Ectodermal cell (in vitro differentiated cells): ENCODE data around the gene RSPO4.

Source experiments
- H3K27ac ChIP-seq: 2 replicates; pipeline ENCODE4 v1.7.0; 2013; ENCODE audit warnings: mild to moderate bottlenecking, low read depth, low read length; ENCODE audit not compliant: insufficient read depth, poor library complexity, severe bottlenecking
- H3K27me3 ChIP-seq: 2 replicates; pipeline ENCODE4 v1.7.0; 2013; ENCODE audit warnings: mild to moderate bottlenecking, low read length; ENCODE audit not compliant: insufficient read depth, control insufficient read depth, poor library complexity, severe bottlenecking
- H3K36me3 ChIP-seq: one replicate; pipeline ENCODE4 v1.7.0; 2013; ENCODE audit warnings: low read length; ENCODE audit not compliant: control insufficient read depth, insufficient read depth
- H3K4me1 ChIP-seq: one replicate; pipeline ENCODE4 v1.7.0; 2013; ENCODE audit warnings: low read length; ENCODE audit not compliant: control insufficient read depth, insufficient read depth
- H3K4me3 ChIP-seq: 2 replicates; pipeline ENCODE4 v1.7.0; 2013; ENCODE audit warnings: low read depth, low read length, control low read depth; ENCODE audit not compliant: insufficient read depth
- H3K9me3 ChIP-seq: 2 replicates; pipeline ENCODE4 v1.7.0; 2013; ENCODE audit warnings: mild to moderate bottlenecking, low read length, moderate library complexity; ENCODE audit not compliant: control insufficient read depth
- WGBS, 2 experiments: methylation state at CpG; one replicate each; pipeline ENCODE4 v1.1.7; 2013; ENCODE audit warnings: missing lambda C conversion rate in 2 of 2; 5-methylcytosine and 5-hydroxymethylcytosine counted together

The RSPO4 gene

GRCh38 chr20:972256-972655 lies 29.9 kb downstream of the RSPO4 start:
- Histone ChIP-seq H3K4me3 (no peak overlapping the region), H3K27me3 (peaks cover 4% of the 10 kb centered on the region), H3K4me1 (no peaks in the 10 kb centered on the region), H3K36me3 (no peaks in the 10 kb centered on the region), H3K9me3 (no peaks in the 10 kb centered on the region), H3K27ac (no peak overlapping the region)
- 93% methylated on average over 9 of the region's 9 CpGs for WGBS, 2 experiments

GRCh38 chr20:971346-971745 lies 30.8 kb downstream of the RSPO4 start:
- H3K36me3 ChIP-seq = no peaks in the 10 kb centered on the region
- no peak overlapping the region for H3K27ac ChIP-seq
- peaks cover 4% of the 10 kb centered on the region for H3K27me3 ChIP-seq
- no peaks in the 10 kb centered on the region for H3K9me3 ChIP-seq
- H3K4me3 ChIP-seq = no peak overlapping the region
- H3K4me1 ChIP-seq = no peaks in the 10 kb centered on the region
- 91 to 100% methylated on average over 2 of the region's 2 CpGs for WGBS, 2 experiments

- no peaks in the 10 kb centered on the region for H3K9me3 ChIP-seq
- no peak overlapping the region for H3K4me3 ChIP-seq
- no peak overlapping the region for H3K27ac ChIP-seq
- no peaks in the 10 kb centered on the region for H3K4me1 ChIP-seq
- WGBS, 2 experiments = 86 to 93% methylated on average over 4 of the region's 4 CpGs
- H3K27me3 ChIP-seq = peaks cover 4% of the 10 kb centered on the region
- H3K36me3 ChIP-seq = no peaks in the 10 kb centered on the region
Observed at GRCh38 chr20:969868-970267, 32.2 kb downstream of the RSPO4 start.

GRCh38 chr20:967796-968742 lies 34.0 kb downstream of the RSPO4 start:
- Histone ChIP-seq H3K9me3 (no peaks in the 10 kb centered on the region), H3K4me1 (no peaks in the 10 kb centered on the region), H3K36me3 (no peaks in the 10 kb centered on the region), H3K4me3 (no peak overlapping the region), H3K27me3 (peaks cover 4% of the 10 kb centered on the region), H3K27ac (no peak overlapping the region)
- 92 to 93% methylated on average over 16 of the region's 16 CpGs for WGBS, 2 experiments

DNA sequence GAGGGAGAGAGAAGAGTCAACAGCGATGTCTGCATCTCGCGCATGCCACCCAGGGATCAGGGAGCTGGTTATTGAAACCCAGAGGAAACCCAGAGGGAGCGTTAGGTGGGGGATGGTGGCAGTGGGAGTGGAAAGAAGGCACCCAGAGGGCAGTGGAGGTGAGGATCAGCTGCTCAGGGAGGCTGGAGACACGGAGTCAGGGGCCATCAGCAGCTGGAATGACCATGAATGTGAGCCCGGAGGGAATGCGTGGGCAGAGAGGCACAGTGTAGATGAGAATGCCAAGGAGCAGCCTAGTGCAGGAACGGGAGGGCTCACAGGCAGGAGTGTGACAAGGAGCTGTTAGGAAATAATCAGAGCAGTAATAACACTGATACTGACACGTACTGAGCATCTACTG lies 36.2 kb downstream of the RSPO4 start:
- Histone ChIP-seq H3K27ac (no peak overlapping the region), H3K4me1 (no peaks in the 10 kb centered on the region), H3K4me3 (no peak overlapping the region), H3K27me3 (peaks cover 4% of the 10 kb centered on the region), H3K9me3 (no peaks in the 10 kb centered on the region), H3K36me3 (no peaks in the 10 kb centered on the region)
- WGBS, 2 experiments = 83 to 88% methylated on average over 9 of the region's 9 CpGs

GRCh38 chr20:963795-964194 lies 38.3 kb downstream of the RSPO4 start:
- Histone ChIP-seq H3K4me1 (no peaks in the 10 kb centered on the region), H3K4me3 (no peak overlapping the region), H3K27me3 (no peaks in the 10 kb centered on the region), H3K36me3 (no peaks in the 10 kb centered on the region), H3K27ac (no peak overlapping the region), H3K9me3 (no peaks in the 10 kb centered on the region)
- WGBS, 2 experiments = 89 to 92% methylated on average over 10 of the region's 10 CpGs

DNA sequence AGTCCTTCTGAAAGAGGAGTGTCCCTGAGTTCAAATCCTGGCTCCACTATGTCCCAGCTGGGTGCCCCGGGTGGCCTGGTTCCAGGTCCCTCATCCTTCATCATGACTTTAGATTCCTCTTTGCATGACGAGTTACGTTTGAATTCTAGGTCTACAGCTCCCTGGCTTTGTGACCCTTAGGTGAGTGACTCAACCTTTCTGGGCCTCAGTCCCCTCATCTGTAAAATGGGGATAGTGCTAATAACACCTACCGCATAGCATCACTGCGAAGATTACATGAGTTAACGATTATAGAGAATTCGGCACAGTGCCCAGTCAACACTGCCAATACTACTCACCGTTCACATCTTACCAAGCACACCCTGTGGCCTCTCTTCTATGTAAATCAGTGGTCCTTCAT lies 39.4 kb downstream of the RSPO4 start:
- H3K36me3 ChIP-seq = no peaks in the 10 kb centered on the region
- H3K4me1 ChIP-seq = no peaks in the 10 kb centered on the region
- H3K9me3 ChIP-seq = no peaks in the 10 kb centered on the region
- 93 to 95% methylated on average over 8 of the region's 8 CpGs for WGBS, 2 experiments
- H3K27me3 ChIP-seq = no peaks in the 10 kb centered on the region
- no peak overlapping the region for H3K27ac ChIP-seq
- no peak overlapping the region for H3K4me3 ChIP-seq

GRCh38 chr20:962223-962622 lies 39.9 kb downstream of the RSPO4 start:
- 93 to 97% methylated on average over 3 of the region's 3 CpGs for WGBS, 2 experiments
- Histone ChIP-seq H3K36me3 (no peaks in the 10 kb centered on the region), H3K4me1 (no peaks in the 10 kb centered on the region), H3K27ac (no peak overlapping the region), H3K9me3 (no peaks in the 10 kb centered on the region), H3K27me3 (no peaks in the 10 kb centered on the region), H3K4me3 (no peak overlapping the region)

GRCh38 chr20:961768-962167 lies 40.3 kb downstream of the RSPO4 start:
- Histone ChIP-seq H3K36me3 (no peaks in the 10 kb centered on the region), H3K27me3 (no peaks in the 10 kb centered on the region), H3K4me3 (no peak overlapping the region), H3K4me1 (no peaks in the 10 kb centered on the region), H3K27ac (no peak overlapping the region), H3K9me3 (no peaks in the 10 kb centered on the region)
- WGBS, 2 experiments = 94 to 96% methylated on average over 2 of the region's 2 CpGs

GRCh38 chr20:959996-960615 lies 42.0 kb downstream of the RSPO4 start:
- Histone ChIP-seq H3K36me3 (no peaks in the 10 kb centered on the region), H3K9me3 (no peaks in the 10 kb centered on the region), H3K27me3 (no peaks in the 10 kb centered on the region), H3K4me1 (no peaks in the 10 kb centered on the region), H3K27ac (no peak overlapping the region), H3K4me3 (no peak overlapping the region)
- 93 to 95% methylated on average over 16 of the region's 16 CpGs for WGBS, 2 experiments
